ENCODE results near the gene CCDC187.

- no peak for TF ChIP-seq CTCF (IDR thresholded peaks at IDR 0.05)
- TF ChIP-seq EP300 (IDR thresholded peaks at IDR 0.05), result no peak
- TF ChIP-seq POLR2A (IDR thresholded peaks at IDR 0.05), result no peak
These were observed 11.1 kb downstream of the CCDC187 start for GRCh38 chr9:136292591-136293448.
